ENCODE results near the gene KRTAP2-2. TPM values are rescaled to one million over a fixed set of nuclear protein-coding genes. Genes with fewer than 3 reads are reported as not detected.
"Not testable (repeated sequence)": the region's sequence is repeated elsewhere in the genome, so short reads cannot be mapped to it uniquely, and the experiment has no call there.

KRTAP2-2 gene
- total RNA-seq, 1 donor from 2014 or later: not detected

DNA sequence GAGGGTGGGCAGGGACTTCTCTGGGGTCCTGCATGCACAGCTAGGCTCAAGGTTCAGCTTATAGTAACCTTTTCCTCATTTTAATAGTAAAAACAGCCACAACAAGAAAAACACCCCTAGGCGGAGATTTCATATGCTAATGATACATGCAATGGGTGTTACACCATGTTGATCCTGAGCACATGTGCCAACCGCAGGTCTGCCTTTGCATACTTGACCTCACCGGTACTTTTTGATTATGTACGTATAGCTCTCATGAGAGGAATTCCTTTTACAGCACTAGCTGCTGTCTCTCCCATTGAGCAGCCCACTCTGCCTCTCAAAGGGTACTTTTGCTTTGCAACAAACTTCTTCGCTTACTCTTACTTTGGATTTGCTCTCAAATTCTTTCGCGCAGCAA lies 41.0 kb upstream of the KRTAP2-2 start:
- Histone ChIP-seq H3K4me3 (ENCODE audit: low read depth, low read length) (no peak overlapping the region), H3K36me3 (ENCODE audit: control insufficient read depth, insufficient read depth, low read length) (no peaks in the 10 kb centered on the region), H3K27me3 (ENCODE audit: control insufficient read depth, insufficient read depth, low read length) (no peaks in the 10 kb centered on the region)
- no peak for DNase-seq (ENCODE audit: low read depth)
- TF ChIP-seq, protein P1, sequence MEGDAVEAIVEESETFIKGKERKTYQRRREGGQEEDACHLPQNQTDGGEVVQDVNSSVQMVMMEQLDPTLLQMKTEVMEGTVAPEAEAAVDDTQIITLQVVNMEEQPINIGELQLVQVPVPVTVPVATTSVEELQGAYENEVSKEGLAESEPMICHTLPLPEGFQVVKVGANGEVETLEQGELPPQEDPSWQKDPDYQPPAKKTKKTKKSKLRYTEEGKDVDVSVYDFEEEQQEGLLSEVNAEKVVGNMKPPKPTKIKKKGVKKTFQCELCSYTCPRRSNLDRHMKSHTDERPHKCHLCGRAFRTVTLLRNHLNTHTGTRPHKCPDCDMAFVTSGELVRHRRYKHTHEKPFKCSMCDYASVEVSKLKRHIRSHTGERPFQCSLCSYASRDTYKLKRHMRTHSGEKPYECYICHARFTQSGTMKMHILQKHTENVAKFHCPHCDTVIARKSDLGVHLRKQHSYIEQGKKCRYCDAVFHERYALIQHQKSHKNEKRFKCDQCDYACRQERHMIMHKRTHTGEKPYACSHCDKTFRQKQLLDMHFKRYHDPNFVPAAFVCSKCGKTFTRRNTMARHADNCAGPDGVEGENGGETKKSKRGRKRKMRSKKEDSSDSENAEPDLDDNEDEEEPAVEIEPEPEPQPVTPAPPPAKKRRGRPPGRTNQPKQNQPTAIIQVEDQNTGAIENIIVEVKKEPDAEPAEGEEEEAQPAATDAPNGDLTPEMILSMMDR (IDR thresholded peaks at IDR 0.05; ENCODE audit: insufficient read depth, low read length, poor library complexity, severe bottlenecking): no peak

DNA sequence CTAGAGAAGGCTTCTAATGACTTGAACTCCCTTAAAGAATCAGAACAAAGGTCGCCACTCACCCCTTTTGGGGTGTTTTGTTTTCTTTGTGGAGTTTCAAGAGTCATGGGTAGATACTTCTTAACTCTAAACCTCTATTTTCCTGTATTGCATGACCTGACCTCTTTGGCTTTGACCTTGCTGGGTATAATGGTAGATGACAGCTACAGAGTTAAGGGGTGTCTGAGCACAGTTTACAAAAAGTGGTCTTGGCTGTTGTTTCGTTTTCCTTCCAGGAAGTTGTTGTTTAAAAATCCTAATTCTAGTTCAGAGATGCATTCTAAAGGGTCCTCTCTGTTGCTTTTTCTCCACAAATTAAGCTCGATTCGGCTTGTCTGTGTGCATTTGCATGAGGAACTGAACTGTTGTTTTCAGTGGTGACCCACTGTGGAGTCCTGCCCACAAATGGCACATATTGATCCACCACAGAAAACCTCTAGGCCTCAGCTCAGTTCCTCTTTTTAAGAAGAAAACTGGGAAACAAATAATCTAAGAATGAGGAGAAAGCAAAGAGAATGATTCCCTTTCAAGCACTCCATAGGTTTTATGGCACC lies 33.8 kb upstream of the KRTAP2-2 start:
- not testable (repeated sequence) for H3K27me3 ChIP-seq (ENCODE audit: control insufficient read depth, insufficient read depth, low read length); DNase-seq (ENCODE audit: low read depth); H3K36me3 ChIP-seq (ENCODE audit: control insufficient read depth, insufficient read depth, low read length); H3K4me3 ChIP-seq (ENCODE audit: low read depth, low read length)

DNA sequence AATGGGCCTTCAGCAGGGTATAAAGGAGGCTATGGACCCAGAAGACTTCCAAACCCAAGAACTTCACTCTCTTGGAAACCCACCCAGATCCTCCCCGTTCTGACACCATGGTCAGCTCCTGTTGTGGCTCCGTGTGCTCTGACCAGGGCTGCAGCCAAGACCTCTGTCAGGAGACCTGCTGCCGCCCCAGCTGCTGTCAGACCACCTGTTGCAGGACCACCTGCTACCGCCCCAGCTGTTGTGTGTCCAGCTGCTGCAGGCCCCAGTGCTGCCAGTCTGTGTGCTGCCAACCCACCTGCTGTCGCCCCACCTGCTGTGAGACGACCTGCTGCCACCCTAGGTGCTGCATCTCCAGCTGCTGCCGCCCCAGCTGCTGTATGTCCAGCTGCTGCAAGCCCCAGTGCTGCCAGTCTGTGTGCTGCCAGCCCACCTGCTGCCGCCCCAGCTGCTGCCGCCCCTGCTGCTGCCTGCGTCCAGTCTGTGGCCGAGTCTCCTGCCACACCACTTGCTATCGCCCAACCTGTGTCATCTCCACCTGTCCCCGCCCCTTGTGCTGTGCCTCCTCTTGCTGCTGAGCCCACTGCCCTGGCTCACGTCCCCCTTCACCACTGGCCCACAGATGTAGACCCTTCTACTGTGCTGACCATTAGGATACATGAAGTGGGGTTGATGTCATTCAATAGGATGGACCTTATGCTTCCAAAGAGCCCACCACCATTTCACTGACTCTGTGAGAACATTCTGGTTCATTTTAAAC lies 29.2 kb upstream of the KRTAP2-2 start, which contains the start of gene KRTAP4-7:
Gene KRTAP4-7 (plus strand): TSS at position 51 of the 757 bp plus-strand sequence. CDS start 57 bp downstream, at position 108.
- not testable (repeated sequence) for DNase-seq (ENCODE audit: low read depth); H3K4me3 ChIP-seq (ENCODE audit: low read depth, low read length); H3K27me3 ChIP-seq (ENCODE audit: control insufficient read depth, insufficient read depth, low read length); H3K36me3 ChIP-seq (ENCODE audit: control insufficient read depth, insufficient read depth, low read length)

DNA sequence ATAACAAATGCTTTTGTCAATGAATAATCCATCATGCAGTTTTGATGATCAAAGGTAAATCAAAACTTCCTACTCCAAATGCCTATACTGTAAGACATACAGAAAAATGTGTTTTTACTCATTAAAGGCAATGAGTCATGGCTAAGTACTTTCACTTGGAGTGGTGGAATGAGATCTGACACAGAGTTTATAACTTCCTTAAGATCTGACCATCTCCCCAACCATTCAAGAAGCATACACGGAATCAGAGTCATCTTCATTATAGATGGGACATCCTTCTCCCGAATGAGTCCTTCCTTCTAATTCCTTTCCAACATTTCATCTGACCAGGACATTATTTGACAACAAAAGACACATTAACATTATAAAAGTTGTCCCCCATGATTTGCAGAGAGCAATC lies 28.4 kb upstream of the KRTAP2-2 start:
- DNase-seq (ENCODE audit: low read depth); H3K4me3 ChIP-seq (ENCODE audit: low read depth, low read length); H3K36me3 ChIP-seq (ENCODE audit: control insufficient read depth, insufficient read depth, low read length); H3K27me3 ChIP-seq (ENCODE audit: control insufficient read depth, insufficient read depth, low read length): not testable (repeated sequence)

DNA sequence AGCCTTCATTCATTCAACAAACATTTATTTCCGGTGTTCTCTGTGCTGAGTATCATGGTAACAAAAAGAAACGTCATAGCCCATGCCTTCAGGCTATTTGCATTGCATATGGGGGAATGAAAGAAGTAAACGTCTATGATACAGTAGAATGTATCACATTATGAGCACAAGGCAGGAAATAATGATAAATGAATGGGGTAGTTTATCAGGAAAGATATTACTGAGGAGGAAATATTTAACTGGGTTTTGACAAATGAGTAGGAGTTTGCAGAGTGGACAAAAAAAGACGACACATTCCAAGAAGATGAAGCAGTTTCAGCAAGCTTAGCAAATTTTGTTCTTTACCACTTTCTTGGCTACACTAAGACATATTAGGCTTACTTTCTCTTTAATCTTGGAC lies 27.6 kb upstream of the KRTAP2-2 start:
- no peaks in the 10 kb centered on the region for H3K27me3 ChIP-seq (ENCODE audit: control insufficient read depth, insufficient read depth, low read length)
- DNase-seq (ENCODE audit: low read depth): no peak
- TF ChIP-seq, protein P1 (IDR thresholded peaks at IDR 0.05; ENCODE audit: insufficient read depth, low read length, poor library complexity, severe bottlenecking): no peak
- no peak overlapping the region for H3K4me3 ChIP-seq (ENCODE audit: low read depth, low read length)
- H3K36me3 ChIP-seq (ENCODE audit: control insufficient read depth, insufficient read depth, low read length): no peaks in the 10 kb centered on the region

DNA sequence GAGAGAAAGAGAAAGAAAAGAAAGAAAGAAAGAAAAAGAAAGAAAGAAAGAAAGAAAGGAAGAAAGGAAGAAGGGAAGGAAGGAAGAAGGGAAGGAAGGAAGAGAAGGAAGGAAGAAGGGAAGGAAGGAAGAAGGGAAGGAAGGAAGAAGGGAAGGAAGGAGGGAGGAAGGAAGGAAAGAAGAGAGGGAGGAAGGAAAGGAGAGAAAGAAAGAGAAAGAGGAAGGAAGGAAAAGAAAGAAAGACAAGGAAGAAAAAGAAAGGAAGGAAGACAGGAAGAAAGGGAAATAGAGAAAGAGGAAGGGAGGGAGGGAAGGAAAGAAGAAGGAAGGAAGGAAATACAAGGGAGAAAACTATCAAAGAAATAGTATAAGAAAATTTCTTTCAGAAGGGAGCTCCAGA lies 21.8 kb upstream of the KRTAP2-2 start:
- TF ChIP-seq, protein P1 (IDR thresholded peaks at IDR 0.05; ENCODE audit: insufficient read depth, low read length, poor library complexity, severe bottlenecking): no peak

GRCh38 chr17:41073676-41074075 lies 18.6 kb upstream of the KRTAP2-2 start:
- Histone ChIP-seq H3K27me3 (ENCODE audit: control insufficient read depth, insufficient read depth, low read length) (no peaks in the 10 kb centered on the region), H3K36me3 (ENCODE audit: control insufficient read depth, insufficient read depth, low read length) (no peaks in the 10 kb centered on the region), H3K4me3 (ENCODE audit: low read depth, low read length) (no peak overlapping the region)
- TF ChIP-seq, protein P1 (IDR thresholded peaks at IDR 0.05; ENCODE audit: insufficient read depth, low read length, poor library complexity, severe bottlenecking): no peak
- DNase-seq (ENCODE audit: low read depth): no peak

More for the DNA sequence above, 21.8 kb upstream of the KRTAP2-2 start:
- Histone ChIP-seq H3K27me3 (ENCODE audit: control insufficient read depth, insufficient read depth, low read length) (no peaks in the 10 kb centered on the region), H3K4me3 (ENCODE audit: low read depth, low read length) (no peak overlapping the region), H3K36me3 (ENCODE audit: control insufficient read depth, insufficient read depth, low read length) (no peaks in the 10 kb centered on the region)
- DNase-seq (ENCODE audit: low read depth): no peak
